ENCODE data around the gene SNIP1.
"Not testable (repeated sequence)": the region's sequence is repeated elsewhere in the genome, so short reads cannot be mapped to it uniquely, and the experiment has no call there.

SNIP1 gene

GRCh38 chr1:37514350-37515184, 39.5 kb downstream of the SNIP1 start, which contains the start of gene MEAF6:
Gene MEAF6 (minus strand): TSS chr1:37514766. CDS start chr1:37514746, 20 bp downstream.
- peak within 1 kb of the TSS; percentile 81 for H3K4me3 ChIP-seq (ENCODE audit: control insufficient read depth, low read depth, low read length)
- DNase-seq (ENCODE audit: low read depth): peak; percentile 70
- TF ChIP-seq CTCF (conservative IDR thresholded peaks at IDR 0.05; ENCODE audit: control insufficient read depth, insufficient read depth, low read depth, low read length): no peak

GRCh38 chr1:37513795-37514349, 40.2 kb downstream of the SNIP1 start:
- peak overlapping the region; percentile 81 for H3K4me3 ChIP-seq (ENCODE audit: control insufficient read depth, low read depth, low read length)
- no peak for TF ChIP-seq CTCF (conservative IDR thresholded peaks at IDR 0.05; ENCODE audit: control insufficient read depth, insufficient read depth, low read depth, low read length)
- DNase-seq (ENCODE audit: low read depth): no peak

GRCh38 chr1:37509181-37509580, 44.9 kb downstream of the SNIP1 start:
- TF ChIP-seq CTCF (conservative IDR thresholded peaks at IDR 0.05; ENCODE audit: control insufficient read depth, insufficient read depth, low read depth, low read length): peak; percentile 28
- peak; percentile 38 for DNase-seq (ENCODE audit: low read depth)
- H3K4me3 ChIP-seq (ENCODE audit: control insufficient read depth, low read depth, low read length): no peak overlapping the region

GRCh38 chr1:37506740-37507139, 47.4 kb downstream of the SNIP1 start:
- H3K4me3 ChIP-seq (ENCODE audit: control insufficient read depth, low read depth, low read length): no peak overlapping the region
- TF ChIP-seq CTCF (conservative IDR thresholded peaks at IDR 0.05; ENCODE audit: control insufficient read depth, insufficient read depth, low read depth, low read length): no peak
- no peak for DNase-seq (ENCODE audit: low read depth)

GRCh38 chr1:37502791-37503190, 51.3 kb downstream of the SNIP1 start:
- not testable (repeated sequence) for DNase-seq (ENCODE audit: low read depth); H3K4me3 ChIP-seq (ENCODE audit: control insufficient read depth, low read depth, low read length)

DNA sequence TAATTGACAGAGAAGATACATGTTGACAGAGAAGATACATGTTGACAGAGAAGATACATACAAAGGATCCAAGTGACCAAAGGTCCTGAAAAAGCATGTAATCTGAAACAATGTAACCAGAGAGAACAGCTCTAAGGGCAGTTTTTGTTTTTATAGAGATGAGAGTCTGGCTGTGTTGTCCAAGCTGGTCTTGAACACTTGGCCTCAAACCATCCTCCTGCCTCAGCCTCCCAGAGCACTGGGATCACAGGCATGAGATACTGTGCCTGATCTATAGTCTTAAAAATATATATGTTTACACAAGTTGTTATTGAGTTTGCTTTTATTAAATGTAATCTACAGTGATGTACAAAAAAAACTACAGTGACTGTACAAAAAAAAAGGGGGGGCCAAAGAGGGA, 52.0 kb downstream of the SNIP1 start:
- no peak for TF ChIP-seq CTCF (conservative IDR thresholded peaks at IDR 0.05; ENCODE audit: control insufficient read depth, insufficient read depth, low read depth, low read length)
- DNase-seq (ENCODE audit: low read depth): no peak
- no peak overlapping the region for H3K4me3 ChIP-seq (ENCODE audit: control insufficient read depth, low read depth, low read length)

DNA sequence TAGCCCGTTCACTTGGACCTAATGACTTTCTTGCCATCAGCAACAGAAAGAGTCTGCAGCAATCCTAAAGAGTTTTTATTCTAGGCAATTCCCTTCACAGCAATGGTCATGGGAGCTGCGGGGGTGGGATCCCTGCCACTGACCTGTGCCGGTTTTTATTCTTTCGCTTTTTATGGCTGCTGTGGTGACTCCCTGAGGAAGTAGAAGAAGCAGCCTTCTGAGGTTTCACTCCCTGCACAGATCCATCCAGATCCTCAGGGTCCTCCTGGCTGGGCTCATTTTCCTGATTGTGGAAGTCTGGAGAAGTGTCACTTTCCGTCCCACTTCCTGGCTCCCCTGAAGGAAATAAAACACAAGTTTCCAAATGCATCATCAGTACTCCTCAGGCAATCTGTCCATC, 52.4 kb downstream of the SNIP1 start:
- H3K4me3 ChIP-seq (ENCODE audit: control insufficient read depth, low read depth, low read length): no peak overlapping the region
- no peak for TF ChIP-seq CTCF (conservative IDR thresholded peaks at IDR 0.05; ENCODE audit: control insufficient read depth, insufficient read depth, low read depth, low read length)
- DNase-seq (ENCODE audit: low read depth): no peak
